IMR-90 (cell line): ENCODE results near the gene UBL3.

Experiments used
- MAZ ChIP-seq: IDR thresholded peaks from 2 replicates; pipeline ENCODE4 v1.6.1; 2012; ENCODE audit warnings: low read depth, mild to moderate bottlenecking, low read length, improper control_type of control experiment, moderate library complexity, borderline replicate concordance
- POLR2A ChIP-seq: IDR thresholded peaks from 2 replicates; pipeline ENCODE4 v1.6.1; 2012; ENCODE audit warnings: mild to moderate bottlenecking, low read depth, low read length
- TF ChIP-seq, protein P1 (sequence below): conservative IDR thresholded peaks from 2 replicates; pipeline ENCODE4 v1.5.1; 2012; ENCODE audit warnings: mild to moderate bottlenecking, low read depth, low read length, improper control_type of control experiment
- TF ChIP-seq, protein P2 (sequence below): fragments of 150-350 bp; IDR thresholded peaks from 2 replicates; pipeline ENCODE4 v1.6.1; 2017; ENCODE audit warnings: mild to moderate bottlenecking, antibody characterized with exemption, low read length, low read depth

DNA sequence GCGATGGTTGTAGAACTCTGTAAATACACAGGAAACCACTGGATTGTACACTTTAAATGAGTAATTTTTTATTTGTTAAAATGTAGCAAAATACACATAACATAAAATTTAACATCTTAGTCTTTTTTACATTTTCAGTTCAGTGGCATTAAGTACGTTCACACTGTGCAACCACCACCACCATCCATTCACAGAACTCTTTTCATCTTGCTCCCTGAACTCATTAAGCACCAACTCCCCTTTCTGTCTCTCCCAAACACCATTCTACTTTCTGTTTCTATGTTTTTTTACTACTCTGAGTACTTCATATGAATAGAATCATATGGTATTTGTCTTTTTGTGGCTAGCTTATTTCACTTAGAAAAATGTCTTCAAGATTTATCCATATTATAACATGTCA is 2.7 kb upstream of the UBL3 start:
- TF ChIP-seq, protein P1, sequence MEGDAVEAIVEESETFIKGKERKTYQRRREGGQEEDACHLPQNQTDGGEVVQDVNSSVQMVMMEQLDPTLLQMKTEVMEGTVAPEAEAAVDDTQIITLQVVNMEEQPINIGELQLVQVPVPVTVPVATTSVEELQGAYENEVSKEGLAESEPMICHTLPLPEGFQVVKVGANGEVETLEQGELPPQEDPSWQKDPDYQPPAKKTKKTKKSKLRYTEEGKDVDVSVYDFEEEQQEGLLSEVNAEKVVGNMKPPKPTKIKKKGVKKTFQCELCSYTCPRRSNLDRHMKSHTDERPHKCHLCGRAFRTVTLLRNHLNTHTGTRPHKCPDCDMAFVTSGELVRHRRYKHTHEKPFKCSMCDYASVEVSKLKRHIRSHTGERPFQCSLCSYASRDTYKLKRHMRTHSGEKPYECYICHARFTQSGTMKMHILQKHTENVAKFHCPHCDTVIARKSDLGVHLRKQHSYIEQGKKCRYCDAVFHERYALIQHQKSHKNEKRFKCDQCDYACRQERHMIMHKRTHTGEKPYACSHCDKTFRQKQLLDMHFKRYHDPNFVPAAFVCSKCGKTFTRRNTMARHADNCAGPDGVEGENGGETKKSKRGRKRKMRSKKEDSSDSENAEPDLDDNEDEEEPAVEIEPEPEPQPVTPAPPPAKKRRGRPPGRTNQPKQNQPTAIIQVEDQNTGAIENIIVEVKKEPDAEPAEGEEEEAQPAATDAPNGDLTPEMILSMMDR: no peak
- no peak for TF ChIP-seq POLR2A
- TF ChIP-seq, protein P2, sequence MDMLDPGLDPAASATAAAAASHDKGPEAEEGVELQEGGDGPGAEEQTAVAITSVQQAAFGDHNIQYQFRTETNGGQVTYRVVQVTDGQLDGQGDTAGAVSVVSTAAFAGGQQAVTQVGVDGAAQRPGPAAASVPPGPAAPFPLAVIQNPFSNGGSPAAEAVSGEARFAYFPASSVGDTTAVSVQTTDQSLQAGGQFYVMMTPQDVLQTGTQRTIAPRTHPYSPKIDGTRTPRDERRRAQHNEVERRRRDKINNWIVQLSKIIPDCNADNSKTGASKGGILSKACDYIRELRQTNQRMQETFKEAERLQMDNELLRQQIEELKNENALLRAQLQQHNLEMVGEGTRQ: no peak
- no peak for TF ChIP-seq MAZ
